Measurements from ENCODE around the gene ZNF407. TPM values are rescaled to one million over a fixed set of nuclear protein-coding genes. Genes with fewer than 3 reads are reported as not detected.

ZNF407 gene
- total and polyA plus RNA-seq, 7 donors = 2.4 to 10.2 (median 7.9) TPM

GRCh38 chr18:75070625-75071483, 473.2 kb downstream of the ZNF407 start:
- no peak for TF ChIP-seq CTCF (IDR thresholded peaks at IDR 0.05)
- peak; percentile 73 to 90 (median 83) for ATAC-seq
- WGBS, 3 donors = 53 to 62% (median 58%) methylated on average over 22 of the region's 22 CpGs

GRCh38 chr18:75071484-75071785, 473.8 kb downstream of the ZNF407 start:
- Histone ChIP-seq H3K4me3 (no peak overlapping the region), H3K4me1 (no peaks in the 10 kb centered on the region), H3K27ac (peak overlapping the region; percentile 72), H3K27me3 (ENCODE audit: insufficient read depth in 3 of 3, low read length in 2 of 3) (no peaks in the 10 kb centered on the region), H3K9me3 (no peaks in the 10 kb centered on the region), H3K36me3 (ENCODE audit: insufficient read depth in 1 of 2, low read depth in 1 of 2) (no peaks in the 10 kb centered on the region)
- ATAC-seq = no peak
- WGBS, 3 donors = 75 to 82% (median 76%) methylated on average over 9 of the region's 9 CpGs
- DNase-seq = no peak
- TF ChIP-seq CTCF (IDR thresholded peaks at IDR 0.05) = no peak
- intact Hi-C loops (cut with DNase I) = loop anchor here in 1 of 2 donors (5.0 kb wide), 1 partner anchor 91 kb away; no protein-coding TSS in a partner anchor

More at GRCh38 chr18:75070625-75071483, 473.2 kb downstream of the ZNF407 start:
- Histone ChIP-seq H3K4me1 (no peaks in the 10 kb centered on the region), H3K36me3 (ENCODE audit: insufficient read depth in 1 of 2, low read depth in 1 of 2) (no peaks in the 10 kb centered on the region), H3K27me3 (ENCODE audit: insufficient read depth in 3 of 3, low read length in 2 of 3) (no peaks in the 10 kb centered on the region), H3K27ac (peak overlapping the region; percentile 72), H3K4me3 (peak overlapping the region; percentile 28), H3K9me3 (no peaks in the 10 kb centered on the region)
- DNase-seq = no peak
- intact Hi-C loops (cut with DNase I) = loop anchor here in 1 of 2 donors (5.0 kb wide), 1 partner anchor 91 kb away; no protein-coding TSS in a partner anchor

- ATAC-seq = no peak
- WGBS, 3 donors = 90 to 95% (median 94%) methylated on average over 28 of the region's 28 CpGs
- no peaks in the 10 kb centered on the region for H3K4me1 ChIP-seq
- intact Hi-C loops (cut with DNase I) = loop anchor here in 1 of 2 donors (5.0 kb wide), 1 partner anchor 90 kb away; no protein-coding TSS in a partner anchor
- no peak overlapping the region for H3K4me3 ChIP-seq
- DNase-seq = no peak
- H3K36me3 ChIP-seq (ENCODE audit: insufficient read depth in 1 of 2, low read depth in 1 of 2) = no peaks in the 10 kb centered on the region
- peaks cover 0 to 3% (median 0%) of the 10 kb centered on the region in 3 donors for H3K27me3 ChIP-seq (ENCODE audit: insufficient read depth in 3 of 3, low read length in 2 of 3)
- H3K27ac ChIP-seq = no peak overlapping the region
- no peaks in the 10 kb centered on the region for H3K9me3 ChIP-seq
- no peak for TF ChIP-seq CTCF (IDR thresholded peaks at IDR 0.05)
These were observed 474.4 kb downstream of the ZNF407 start for GRCh38 chr18:75071866-75072671.

- Histone ChIP-seq H3K9me3 (peaks cover 3% of the 10 kb centered on the region), H3K27ac (no peak overlapping the region), H3K36me3 (ENCODE audit: insufficient read depth in 1 of 2, low read depth in 1 of 2) (no peaks in the 10 kb centered on the region), H3K4me3 (no peak overlapping the region), H3K4me1 (no peaks in the 10 kb centered on the region), H3K27me3 (ENCODE audit: insufficient read depth in 3 of 3, low read length in 2 of 3) (peaks cover 0 to 3% (median 0%) of the 10 kb centered on the region in 3 donors)
- no peak for TF ChIP-seq CTCF (IDR thresholded peaks at IDR 0.05)
- DNase-seq = no peak
- ATAC-seq = no peak
- intact Hi-C loops (cut with DNase I) = loop anchor here in 1 of 2 donors (5.0 kb wide), 1 partner anchor 89 kb away; no protein-coding TSS in a partner anchor
- 92 to 95% (median 92%) methylated on average over 19 to 21 of the region's 21 CpGs for WGBS, 3 donors
These were observed 475.2 kb downstream of the ZNF407 start for GRCh38 chr18:75072672-75073371.

Measured in psoas muscle (tissue), 8 donors.